Measurements from ENCODE around the gene NPFFR1. TPM values are rescaled to one million over a fixed set of nuclear protein-coding genes. Genes with fewer than 3 reads are reported as not detected.

Gene NPFFR1
- total RNA-seq, 1 donor from 2014 or later: not detected

DNA sequence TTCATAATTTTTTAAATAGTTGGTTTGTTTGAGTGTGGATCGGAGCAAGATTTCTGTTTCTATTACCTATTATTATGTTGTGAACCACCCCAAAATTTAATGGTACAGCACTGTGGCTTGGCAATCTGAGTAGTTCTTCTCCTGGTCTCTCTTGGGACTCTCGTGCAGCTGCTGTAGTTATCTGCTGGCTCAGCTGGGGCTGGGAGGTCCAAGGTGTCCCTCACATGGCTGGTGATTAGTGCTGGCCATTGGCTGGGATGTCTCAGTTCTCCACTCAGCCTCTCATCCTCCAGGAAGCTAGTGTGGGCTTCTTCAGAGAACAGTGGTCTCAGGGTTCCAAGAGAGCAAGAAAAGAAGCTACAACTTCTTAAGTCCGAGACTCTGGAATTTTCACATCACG, 15.4 kb downstream of the NPFFR1 start:
- Histone ChIP-seq H3K9me3 (no peaks in the 10 kb centered on the region), H3K27ac (no peak overlapping the region), H3K4me1 (peaks cover 6% of the 10 kb centered on the region), H3K27me3 (no peaks in the 10 kb centered on the region), H3K4me3 (no peak overlapping the region), H3K36me3 (no peaks in the 10 kb centered on the region)
- no peak for DNase-seq (ENCODE audit: extremely low spot score in 2 of 2)
- intact Hi-C loops (cut with DNase I): no loop called here
- TF ChIP-seq POLR2AphosphoS5 (IDR thresholded peaks at IDR 0.05; ENCODE audit: insufficient read depth in 1 of 2, low read depth in 1 of 2): no peak
- TF ChIP-seq, protein P1, sequence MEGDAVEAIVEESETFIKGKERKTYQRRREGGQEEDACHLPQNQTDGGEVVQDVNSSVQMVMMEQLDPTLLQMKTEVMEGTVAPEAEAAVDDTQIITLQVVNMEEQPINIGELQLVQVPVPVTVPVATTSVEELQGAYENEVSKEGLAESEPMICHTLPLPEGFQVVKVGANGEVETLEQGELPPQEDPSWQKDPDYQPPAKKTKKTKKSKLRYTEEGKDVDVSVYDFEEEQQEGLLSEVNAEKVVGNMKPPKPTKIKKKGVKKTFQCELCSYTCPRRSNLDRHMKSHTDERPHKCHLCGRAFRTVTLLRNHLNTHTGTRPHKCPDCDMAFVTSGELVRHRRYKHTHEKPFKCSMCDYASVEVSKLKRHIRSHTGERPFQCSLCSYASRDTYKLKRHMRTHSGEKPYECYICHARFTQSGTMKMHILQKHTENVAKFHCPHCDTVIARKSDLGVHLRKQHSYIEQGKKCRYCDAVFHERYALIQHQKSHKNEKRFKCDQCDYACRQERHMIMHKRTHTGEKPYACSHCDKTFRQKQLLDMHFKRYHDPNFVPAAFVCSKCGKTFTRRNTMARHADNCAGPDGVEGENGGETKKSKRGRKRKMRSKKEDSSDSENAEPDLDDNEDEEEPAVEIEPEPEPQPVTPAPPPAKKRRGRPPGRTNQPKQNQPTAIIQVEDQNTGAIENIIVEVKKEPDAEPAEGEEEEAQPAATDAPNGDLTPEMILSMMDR (IDR thresholded peaks at IDR 0.05): no peak
- no peak for TF ChIP-seq POLR2A (IDR thresholded peaks at IDR 0.05)

DNA sequence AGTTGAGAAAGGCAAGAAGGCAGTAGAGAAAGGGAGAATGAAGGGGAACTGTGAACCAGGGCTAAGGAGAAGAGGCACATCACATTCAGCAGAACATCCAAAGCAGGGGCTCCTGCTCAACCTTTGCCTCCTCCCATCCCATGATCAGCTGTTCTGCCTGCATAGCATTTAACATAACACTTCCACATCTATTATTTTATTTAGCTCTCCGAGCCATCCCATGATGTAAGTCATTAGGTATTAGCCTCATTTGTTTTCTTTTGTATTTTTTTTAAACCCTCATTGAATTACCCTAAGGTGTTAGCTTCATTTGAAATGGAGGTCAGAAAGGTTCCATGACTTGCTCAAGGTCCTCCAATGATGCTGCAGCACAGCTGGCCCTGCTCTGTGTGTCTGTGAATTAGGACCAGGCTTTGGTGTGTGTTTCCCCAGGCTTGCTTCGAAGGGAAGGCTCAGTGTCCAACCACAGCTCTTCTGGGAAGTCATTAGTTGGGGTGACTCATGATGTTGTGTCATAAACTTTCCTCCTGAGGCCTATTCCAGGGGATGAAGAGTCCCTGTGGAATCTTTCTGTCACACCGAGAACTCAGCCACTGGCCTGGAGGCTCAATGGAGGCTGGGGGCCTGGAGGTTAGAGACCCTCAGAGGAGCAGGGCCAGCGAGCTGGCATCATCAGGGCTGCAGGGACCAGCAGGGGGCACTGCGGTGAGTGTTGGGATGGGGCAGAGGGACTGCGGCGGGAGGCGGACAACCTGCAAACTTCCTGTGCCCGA, 16.5 kb downstream of the NPFFR1 start:
- Histone ChIP-seq H3K27me3 (no peaks in the 10 kb centered on the region), H3K9me3 (no peaks in the 10 kb centered on the region), H3K36me3 (no peaks in the 10 kb centered on the region), H3K4me3 (no peak overlapping the region), H3K27ac (peak overlapping the region; percentile 28), H3K4me1 (peaks cover 6% of the 10 kb centered on the region)
- DNase-seq (ENCODE audit: extremely low spot score in 2 of 2): no peak
- intact Hi-C loops (cut with DNase I): no loop called here
- TF ChIP-seq, protein P1 (IDR thresholded peaks at IDR 0.05): peak in 1 of 3 experiments; percentile 8
- TF ChIP-seq POLR2AphosphoS5 (IDR thresholded peaks at IDR 0.05; ENCODE audit: insufficient read depth in 1 of 2, low read depth in 1 of 2) (peak; percentile 46 to 76), POLR2A (IDR thresholded peaks at IDR 0.05) (no peak)

- no peaks in the 10 kb centered on the region for H3K27me3 ChIP-seq
- TF ChIP-seq POLR2AphosphoS5 (IDR thresholded peaks at IDR 0.05; ENCODE audit: insufficient read depth in 1 of 2, low read depth in 1 of 2) (no peak), POLR2A (IDR thresholded peaks at IDR 0.05) (no peak)
- TF ChIP-seq, protein P1 (IDR thresholded peaks at IDR 0.05): no peak
- peak overlapping the region; percentile 28 for H3K27ac ChIP-seq
- H3K9me3 ChIP-seq: no peaks in the 10 kb centered on the region
- H3K36me3 ChIP-seq: no peaks in the 10 kb centered on the region
- intact Hi-C loops (cut with DNase I): no loop called here
- H3K4me3 ChIP-seq: no peak overlapping the region
- peaks cover 6% of the 10 kb centered on the region for H3K4me1 ChIP-seq
- no peak for DNase-seq (ENCODE audit: extremely low spot score in 2 of 2)
Measured at GRCh38 chr10:70266701-70267100, 17.1 kb downstream of the NPFFR1 start.

DNA sequence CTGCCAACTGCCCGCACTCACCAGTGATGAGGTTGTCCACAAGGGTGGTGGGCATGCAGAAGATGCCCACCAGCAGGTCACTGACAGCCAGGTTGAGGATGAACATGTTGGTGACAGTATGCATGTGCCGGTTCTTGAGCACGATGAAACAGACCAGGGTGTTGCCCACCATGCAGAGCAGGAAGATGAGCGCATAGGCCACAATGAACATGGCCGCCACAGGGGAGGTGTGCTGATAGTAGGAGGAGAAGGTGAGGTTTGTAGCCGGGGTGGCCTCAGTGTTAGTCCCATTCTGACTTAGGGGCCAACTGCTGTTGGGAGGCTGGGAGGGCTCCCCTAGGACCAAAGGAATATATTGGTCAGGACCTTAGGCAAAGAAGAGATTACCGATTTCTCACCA, 17.7 kb downstream of the NPFFR1 start:
- TF ChIP-seq, protein P1 (IDR thresholded peaks at IDR 0.05): no peak
- TF ChIP-seq POLR2AphosphoS5 (IDR thresholded peaks at IDR 0.05; ENCODE audit: insufficient read depth in 1 of 2, low read depth in 1 of 2): no peak
- no peak for TF ChIP-seq POLR2A (IDR thresholded peaks at IDR 0.05)
- Histone ChIP-seq H3K4me1 (peaks cover 6% of the 10 kb centered on the region), H3K9me3 (no peaks in the 10 kb centered on the region), H3K36me3 (no peaks in the 10 kb centered on the region), H3K4me3 (no peak overlapping the region), H3K27me3 (no peaks in the 10 kb centered on the region), H3K27ac (no peak overlapping the region)
- intact Hi-C loops (cut with DNase I): no loop called here
- DNase-seq (ENCODE audit: extremely low spot score in 2 of 2): no peak

DNA sequence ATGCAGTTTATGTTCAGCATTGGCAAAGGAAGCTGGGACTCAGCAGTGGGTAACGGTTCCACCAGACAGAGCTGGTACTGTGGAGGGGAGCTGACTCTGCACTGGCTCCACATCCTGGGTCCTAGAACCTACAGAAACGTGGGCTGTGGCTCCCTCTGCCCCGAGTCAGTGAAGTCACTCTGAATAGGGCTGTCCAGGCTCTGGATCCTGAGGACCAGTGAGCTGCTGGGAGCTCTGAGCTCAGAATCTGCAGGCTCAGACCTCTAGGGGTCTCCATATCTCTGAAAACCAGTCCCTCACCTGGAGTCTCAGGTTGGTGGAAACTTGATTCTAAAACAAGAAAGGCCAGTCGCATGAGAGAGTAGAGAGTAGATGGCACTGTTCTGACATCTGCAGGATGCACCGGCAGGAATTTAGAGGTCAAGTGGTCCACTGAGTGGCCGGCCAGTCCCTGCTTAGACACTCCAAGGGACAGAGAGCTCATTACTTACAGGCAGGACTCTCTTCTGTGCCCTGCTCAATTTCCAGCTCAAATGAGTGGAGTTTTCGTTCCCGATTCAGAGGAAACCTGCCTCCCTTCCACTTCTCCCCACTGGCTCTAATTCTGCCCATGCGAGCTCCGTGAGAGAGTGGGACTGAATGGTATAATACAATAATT, 18.6 kb downstream of the NPFFR1 start:
- no peak for DNase-seq (ENCODE audit: extremely low spot score in 2 of 2)
- intact Hi-C loops (cut with DNase I): no loop called here

More for the DNA sequence above, 18.6 kb downstream of the NPFFR1 start:
- H3K4me1 ChIP-seq: peaks cover 6% of the 10 kb centered on the region
- no peak for TF ChIP-seq POLR2A (IDR thresholded peaks at IDR 0.05)
- TF ChIP-seq, protein P1 (IDR thresholded peaks at IDR 0.05): no peak
- no peak for TF ChIP-seq POLR2AphosphoS5 (IDR thresholded peaks at IDR 0.05; ENCODE audit: insufficient read depth in 1 of 2, low read depth in 1 of 2)
- H3K4me3 ChIP-seq: no peak overlapping the region
- H3K27ac ChIP-seq: no peak overlapping the region
- H3K36me3 ChIP-seq: no peaks in the 10 kb centered on the region
- no peaks in the 10 kb centered on the region for H3K9me3 ChIP-seq
- no peaks in the 10 kb centered on the region for H3K27me3 ChIP-seq
